Measurements from ENCODE around the gene MAP4K4.

Gene MAP4K4

DNA sequence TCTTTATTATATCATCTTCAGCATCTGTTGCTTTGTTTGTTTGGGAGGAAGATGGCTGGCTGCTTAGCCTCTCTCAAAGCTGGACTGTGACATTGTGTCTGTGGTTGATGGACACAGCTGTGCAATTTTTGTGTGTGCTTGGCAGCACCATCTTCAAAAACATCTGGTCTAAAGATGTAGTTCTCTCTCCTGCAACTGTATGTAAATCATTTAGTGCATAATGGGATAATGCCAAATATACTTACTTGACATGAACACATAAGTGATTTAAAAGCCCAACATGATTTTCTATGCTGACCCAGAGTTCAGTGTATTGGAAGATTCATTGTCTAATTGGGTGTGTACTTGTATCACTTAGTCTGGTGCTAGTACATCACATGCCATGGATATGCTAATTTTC lies 112.2 kb downstream of the MAP4K4 start:
- Histone ChIP-seq H3K79me2 (ENCODE audit: insufficient read depth, low read length) (peaks cover 87% of the 10 kb centered on the region), H3K9ac (ENCODE audit: low read depth, low read length, poor library complexity, severe bottlenecking) (no peak overlapping the region), H3K4me3 (ENCODE audit: low read length, poor library complexity, severe bottlenecking) (no peak overlapping the region), H3F3A (ENCODE audit: low read depth) (no peaks in the 10 kb centered on the region; the same call in 1 of the 2 replicates), H3K9me3 (ENCODE audit: insufficient read depth, low read depth, low read length) (no peaks in the 10 kb centered on the region), H3K27me3 (ENCODE audit: insufficient read depth, low read length, poor library complexity, severe bottlenecking) (no peaks in the 10 kb centered on the region), H3K4me1 (ENCODE audit: insufficient read depth, low read length, poor library complexity, severe bottlenecking) (peaks cover 47% of the 10 kb centered on the region), H3K4me2 (ENCODE audit: low read depth, low read length, poor library complexity, severe bottlenecking) (no peak overlapping the region), H2AFZ (ENCODE audit: low read length) (no peak overlapping the region), H3K9me2 (replicated peaks; ENCODE audit: low read depth, low read length) (no peaks in the 10 kb centered on the region), H3K36me3 (ENCODE audit: insufficient read depth, low read length) (no peaks in the 10 kb centered on the region; the same call in 1 of the 2 replicates), H4K20me1 (ENCODE audit: insufficient read depth, low read length, poor library complexity, severe bottlenecking) (peaks cover 49% of the 10 kb centered on the region)
- TF ChIP-seq EZH2phosphoT487 (IDR thresholded peaks at IDR 0.05; ENCODE audit: borderline replicate concordance) (no peak), CTCF (conservative IDR thresholded peaks at IDR 0.05; ENCODE audit: low read length) (no peak)

DNA sequence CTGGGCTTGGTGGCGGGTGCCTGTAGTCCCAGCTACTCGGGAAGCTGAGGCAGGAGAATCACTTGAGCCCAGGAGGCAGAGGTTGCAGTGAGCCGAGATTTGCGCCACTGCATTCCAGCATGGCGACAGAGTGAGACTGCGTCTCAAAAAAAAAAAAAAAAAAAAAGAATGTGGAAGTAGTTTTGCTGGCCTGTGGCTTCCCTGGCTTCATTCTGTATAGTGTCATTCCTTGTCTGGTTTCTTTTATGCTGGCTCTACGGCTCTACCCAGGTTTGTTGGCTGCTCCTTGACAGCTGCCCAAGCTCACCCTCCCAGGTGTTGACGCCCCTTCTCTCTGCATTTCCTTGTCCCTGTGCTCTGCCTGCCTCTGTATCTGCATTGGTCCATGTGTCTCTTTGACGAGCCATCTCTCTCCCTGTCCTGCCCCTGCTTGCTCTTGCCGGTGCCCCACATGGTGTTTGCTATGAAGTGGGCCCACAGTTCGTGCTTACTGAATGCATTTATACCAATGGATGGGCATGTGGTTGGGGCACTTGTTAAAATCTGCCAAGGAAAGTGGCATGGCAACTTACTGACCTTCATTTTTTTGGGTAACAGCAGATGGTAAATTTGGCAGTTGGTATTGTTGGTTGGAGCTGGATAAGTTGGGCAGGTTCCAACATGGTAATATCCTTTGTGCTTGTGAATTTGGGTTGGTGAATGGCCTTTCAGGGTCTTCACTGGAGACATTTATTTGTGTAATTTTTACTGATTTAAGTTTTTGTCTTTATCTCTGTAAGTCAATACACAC lies 113.9 kb downstream of the MAP4K4 start:
- no peaks in the 10 kb centered on the region; the same call in 1 of the 2 replicates for H3K36me3 ChIP-seq (ENCODE audit: insufficient read depth, low read length)
- H3F3A ChIP-seq (ENCODE audit: low read depth): no peaks in the 10 kb centered on the region
- H3K9me2 ChIP-seq (replicated peaks; ENCODE audit: low read depth, low read length): no peaks in the 10 kb centered on the region
- H3K9me3 ChIP-seq (ENCODE audit: insufficient read depth, low read depth, low read length): no peaks in the 10 kb centered on the region
- TF ChIP-seq EZH2phosphoT487 (IDR thresholded peaks at IDR 0.05; ENCODE audit: borderline replicate concordance): no peak
- TF ChIP-seq CTCF (conservative IDR thresholded peaks at IDR 0.05; ENCODE audit: low read length): no peak
- peaks cover 94% of the 10 kb centered on the region for H3K79me2 ChIP-seq (ENCODE audit: insufficient read depth, low read length)
- peaks cover 53% of the 10 kb centered on the region for H4K20me1 ChIP-seq (ENCODE audit: insufficient read depth, low read length, poor library complexity, severe bottlenecking)
- peaks cover 35% of the 10 kb centered on the region for H3K4me1 ChIP-seq (ENCODE audit: insufficient read depth, low read length, poor library complexity, severe bottlenecking)
- no peak overlapping the region for H3K4me3 ChIP-seq (ENCODE audit: low read length, poor library complexity, severe bottlenecking)
- H2AFZ ChIP-seq (ENCODE audit: low read length): no peak overlapping the region
- H3K4me2 ChIP-seq (ENCODE audit: low read depth, low read length, poor library complexity, severe bottlenecking): no peak overlapping the region
- H3K27me3 ChIP-seq (ENCODE audit: insufficient read depth, low read length, poor library complexity, severe bottlenecking): no peaks in the 10 kb centered on the region
- H3K9ac ChIP-seq (ENCODE audit: low read depth, low read length, poor library complexity, severe bottlenecking): no peak overlapping the region

DNA sequence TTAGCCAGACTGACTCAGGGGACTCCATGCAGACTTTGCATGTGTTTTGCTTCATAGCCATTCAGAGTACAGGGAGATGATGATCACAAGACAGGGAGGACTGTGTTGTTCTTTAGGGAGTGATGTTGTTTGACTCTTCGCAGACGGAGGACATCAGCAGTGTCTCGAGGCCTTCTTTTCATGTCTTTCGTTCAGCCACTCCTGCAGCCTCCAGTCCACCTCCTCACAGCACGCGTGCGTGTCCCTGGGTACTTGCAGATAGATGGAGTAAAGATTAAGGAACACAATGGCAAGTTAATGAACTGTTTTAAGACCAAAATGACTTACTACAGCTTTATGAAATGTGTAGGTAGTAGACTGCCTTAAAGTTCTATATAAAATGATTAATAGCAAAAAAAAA lies 114.7 kb downstream of the MAP4K4 start:
- H3F3A ChIP-seq (ENCODE audit: low read depth): no peaks in the 10 kb centered on the region
- H3K36me3 ChIP-seq (ENCODE audit: insufficient read depth, low read length): no peaks in the 10 kb centered on the region; the same call in 1 of the 2 replicates
- TF ChIP-seq CTCF (conservative IDR thresholded peaks at IDR 0.05; ENCODE audit: low read length) (no peak), EZH2phosphoT487 (IDR thresholded peaks at IDR 0.05; ENCODE audit: borderline replicate concordance) (no peak)
- H3K9me3 ChIP-seq (ENCODE audit: insufficient read depth, low read depth, low read length): no peaks in the 10 kb centered on the region
- H3K79me2 ChIP-seq (ENCODE audit: insufficient read depth, low read length): peaks cover 96% of the 10 kb centered on the region
- H4K20me1 ChIP-seq (ENCODE audit: insufficient read depth, low read length, poor library complexity, severe bottlenecking): peaks cover 51% of the 10 kb centered on the region
- no peak overlapping the region for H3K9ac ChIP-seq (ENCODE audit: low read depth, low read length, poor library complexity, severe bottlenecking)
- H2AFZ ChIP-seq (ENCODE audit: low read length): no peak overlapping the region
- peaks cover 26% of the 10 kb centered on the region for H3K4me1 ChIP-seq (ENCODE audit: insufficient read depth, low read length, poor library complexity, severe bottlenecking)
- no peaks in the 10 kb centered on the region for H3K9me2 ChIP-seq (replicated peaks; ENCODE audit: low read depth, low read length)
- H3K4me3 ChIP-seq (ENCODE audit: low read length, poor library complexity, severe bottlenecking): no peak overlapping the region
- no peak overlapping the region for H3K4me2 ChIP-seq (ENCODE audit: low read depth, low read length, poor library complexity, severe bottlenecking)
- H3K27me3 ChIP-seq (ENCODE audit: insufficient read depth, low read length, poor library complexity, severe bottlenecking): no peaks in the 10 kb centered on the region
